Right forelimb (tissue), 1 donor: Measurements from ENCODE around the gene TIMM17B.

Experiments used
- DNase-seq: peaks from one replicate; pipeline ENCODE4 v3.0.0-alpha.2; 2018

TIMM17B gene

DNA sequence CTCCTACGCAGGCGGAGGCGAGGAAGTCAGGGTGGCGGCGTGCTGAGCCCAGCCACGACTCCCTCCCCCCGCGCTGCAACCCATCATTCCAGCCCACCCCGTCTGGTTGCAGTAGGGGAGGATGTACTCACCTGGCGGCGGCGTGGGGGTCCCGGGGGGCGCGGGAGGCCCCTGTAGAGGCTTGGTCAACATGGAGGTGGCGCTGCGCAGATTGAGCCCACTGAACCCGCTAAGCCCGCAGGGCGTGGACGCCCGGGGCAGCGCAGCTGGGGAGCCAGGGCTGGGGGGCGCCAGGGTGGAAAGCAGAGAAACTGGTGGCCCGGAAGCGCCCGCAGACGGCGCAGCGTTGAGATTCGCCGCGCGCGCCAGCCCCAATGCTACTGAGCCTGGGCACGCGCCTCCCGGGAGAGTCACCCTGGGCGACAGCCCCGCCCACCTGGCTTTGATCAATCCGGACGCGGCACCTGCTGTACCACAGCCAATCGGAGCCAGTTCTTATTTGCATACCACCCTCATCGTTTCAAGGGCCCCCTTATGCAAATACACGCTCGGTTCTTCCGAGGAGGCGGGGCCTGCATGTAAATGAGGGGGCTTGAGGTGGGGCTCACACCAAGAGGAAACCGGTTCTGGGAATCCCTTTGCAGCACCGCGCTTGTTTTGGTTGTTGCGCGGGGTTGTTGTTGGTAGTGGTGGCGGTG is 21.2 kb upstream of the TIMM17B start, which contains the start of gene PIM2:
TSS of gene PIM2 (minus strand) at position 382 of the 698 bp plus-strand sequence. CDS start at position 192, 190 bp downstream.
- DNase-seq = peak; percentile 71

- no peak for DNase-seq
Measured at GRCh38 chrX:48918301-48918642, 20.7 kb upstream of the TIMM17B start.

GRCh38 chrX:48917139-48918001 is 19.8 kb upstream of the TIMM17B start:
- peak; percentile 83 for DNase-seq

- no peak for DNase-seq
Measured at GRCh38 chrX:48914593-48915493, 17.3 kb upstream of the TIMM17B start.

DNA sequence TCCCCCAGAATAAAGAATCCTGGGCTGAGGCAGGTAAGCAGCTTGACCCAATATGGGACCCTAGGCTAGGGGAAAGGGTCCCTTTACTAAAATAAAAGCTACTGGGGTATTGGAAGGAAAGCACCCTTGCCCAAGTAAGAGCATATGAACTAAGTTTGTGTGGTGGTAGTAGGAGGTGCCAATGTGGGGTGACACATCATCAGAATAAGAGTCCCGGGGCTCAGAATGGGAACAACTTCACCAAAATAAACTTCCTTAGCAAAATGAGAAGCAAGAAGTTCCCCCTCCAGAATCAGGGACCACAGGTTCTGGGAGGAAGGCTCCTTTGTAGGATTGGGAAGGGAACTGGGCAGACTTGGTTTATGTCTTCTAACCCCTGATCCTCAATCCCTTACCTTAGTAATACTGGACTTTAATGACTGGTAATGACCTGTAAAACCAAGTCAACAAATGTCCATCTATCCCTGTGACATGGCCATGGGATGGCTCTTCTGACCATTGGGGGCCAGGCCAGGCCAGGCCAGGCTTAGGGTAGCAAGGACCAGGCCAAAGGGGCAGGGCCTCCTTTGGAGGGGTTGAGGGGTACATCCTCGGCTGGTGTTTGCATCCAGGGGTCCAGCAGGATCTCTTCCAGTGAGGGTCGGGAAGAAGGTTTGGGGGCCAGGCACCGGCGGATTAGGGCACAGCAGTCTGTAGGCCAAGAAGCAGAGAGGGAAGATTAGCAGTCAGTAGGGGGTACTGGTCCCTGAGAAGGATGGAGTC is 16.2 kb upstream of the TIMM17B start:
- DNase-seq = no peak

DNA sequence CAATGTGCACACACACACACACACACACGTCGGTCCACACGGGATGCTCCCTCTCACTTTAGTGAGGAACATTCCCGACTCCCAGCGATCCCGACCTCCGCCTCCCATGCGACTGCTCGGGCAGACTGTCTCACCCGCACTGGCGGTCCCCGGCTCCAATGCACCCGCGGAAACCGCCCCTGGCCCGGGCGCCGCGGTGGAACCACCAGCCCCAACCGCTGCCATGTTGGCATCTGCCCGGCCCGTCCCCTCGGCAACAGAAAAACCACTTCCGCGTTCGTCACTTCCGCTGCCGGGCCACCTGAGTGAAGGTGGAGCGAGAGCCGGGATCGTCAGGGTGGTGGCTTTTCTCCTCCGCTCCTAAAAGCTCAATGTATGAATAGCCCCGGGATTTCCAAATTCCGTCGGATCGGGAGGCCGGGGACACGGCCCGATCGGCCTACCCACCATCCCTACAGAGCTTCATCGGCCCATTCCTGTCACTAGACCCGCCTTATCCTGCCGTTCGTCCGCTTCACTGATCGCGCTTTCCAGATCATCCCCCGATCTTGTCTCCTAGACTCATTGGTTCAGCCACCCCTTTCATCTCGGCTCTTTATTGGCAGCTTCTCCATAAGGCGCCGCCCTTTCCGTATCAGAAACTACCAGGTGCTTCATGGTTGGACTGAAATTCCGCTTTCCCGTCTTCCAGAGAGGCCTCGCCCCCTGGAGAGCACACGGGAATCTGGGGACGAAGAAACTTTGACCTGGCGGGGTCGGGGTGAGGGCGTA is 14.0 kb upstream of the TIMM17B start, which contains the start of gene SLC35A2:
TSS of gene SLC35A2 (minus strand) at position 235 of the 771 bp plus-strand sequence. CDS start at position 225, 10 bp downstream.
- DNase-seq = peak; percentile 88

DNA sequence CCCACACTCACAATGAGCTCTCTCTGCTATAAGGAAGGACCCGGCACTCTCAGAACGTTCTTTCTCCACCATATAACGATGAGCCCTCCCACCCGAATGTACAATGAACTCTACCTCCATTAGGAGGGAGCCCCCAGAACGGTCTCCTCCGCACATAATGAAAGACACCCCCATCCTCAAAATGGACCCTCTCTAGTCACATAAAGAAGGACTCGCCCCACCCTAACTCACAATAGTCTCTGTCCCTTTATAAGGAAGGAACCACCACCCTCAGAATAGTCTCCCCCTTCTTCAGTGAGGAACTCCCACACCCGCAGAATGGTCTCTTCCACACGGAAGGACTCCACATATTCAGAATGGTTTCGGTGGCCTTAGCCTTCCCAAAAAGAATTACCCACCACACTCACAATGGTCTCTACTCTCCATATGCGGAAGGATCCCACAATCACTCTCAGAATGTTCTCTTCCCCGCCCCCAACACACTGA is 13.4 kb upstream of the TIMM17B start:
- no peak for DNase-seq

DNA sequence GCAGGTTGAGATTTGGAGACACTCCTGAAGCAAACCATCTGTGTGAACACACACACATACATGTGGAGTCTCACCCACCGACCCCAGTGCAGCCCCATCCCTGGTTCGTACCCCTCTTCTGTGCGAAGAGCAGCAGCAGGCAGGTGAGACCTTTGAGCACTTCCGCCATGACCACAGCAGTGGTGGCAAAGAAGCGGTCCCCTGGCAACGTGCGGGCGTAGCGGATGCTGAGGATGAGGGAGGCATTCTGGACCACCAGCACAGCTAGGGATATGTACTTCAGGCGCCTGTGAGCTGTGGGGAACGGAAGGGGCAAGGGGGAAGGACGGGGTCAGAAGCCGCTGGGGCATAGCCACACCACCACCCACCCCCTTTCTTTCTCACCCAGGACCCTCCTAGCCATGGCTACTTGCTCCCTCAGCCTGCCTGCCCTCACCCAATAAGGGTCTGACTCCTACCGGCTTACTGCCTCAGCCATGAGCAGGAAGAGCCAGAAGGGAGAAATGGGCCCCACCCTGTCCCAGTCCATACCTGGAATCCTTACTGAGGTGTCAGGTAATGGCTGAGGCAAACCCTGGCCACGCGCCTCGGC is 12.2 kb upstream of the TIMM17B start:
- peak; percentile 4 for DNase-seq

GRCh38 chrX:48908600-48908999 is 11.0 kb upstream of the TIMM17B start:
- no peak for DNase-seq

- peak; percentile 17 for DNase-seq
Measured at GRCh38 chrX:48905090-48905790, 7.7 kb upstream of the TIMM17B start.

- peak; percentile 24 for DNase-seq
Measured at GRCh38 chrX:48904626-48905025, 7.1 kb upstream of the TIMM17B start.

GRCh38 chrX:48904180-48904579 is 6.6 kb upstream of the TIMM17B start:
- DNase-seq = peak; percentile 29

GRCh38 chrX:48903290-48903689 is 5.7 kb upstream of the TIMM17B start:
- no peak for DNase-seq

DNA sequence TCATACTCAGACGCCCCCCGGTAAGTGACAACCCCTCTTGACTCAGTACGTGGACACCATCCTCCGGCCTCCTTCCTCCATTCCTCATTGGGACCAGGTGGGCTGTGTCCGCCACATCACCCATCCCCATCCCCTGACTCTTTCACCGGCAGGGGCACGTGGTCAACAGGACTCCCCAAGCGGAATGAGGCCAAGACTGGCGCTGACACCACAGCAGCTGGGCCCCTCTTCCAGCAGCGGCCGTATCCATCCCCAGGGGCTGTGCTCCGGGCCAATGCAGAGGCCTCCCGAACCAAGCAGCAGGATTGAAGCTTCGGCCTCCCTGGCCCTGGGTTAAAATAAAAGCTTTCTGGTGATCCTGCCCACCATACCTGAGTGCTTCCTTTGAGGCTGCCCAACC is 5.2 kb upstream of the TIMM17B start:
- DNase-seq = peak; percentile 16

GRCh38 chrX:48902135-48902534 is 4.6 kb upstream of the TIMM17B start:
- DNase-seq = no peak

DNA sequence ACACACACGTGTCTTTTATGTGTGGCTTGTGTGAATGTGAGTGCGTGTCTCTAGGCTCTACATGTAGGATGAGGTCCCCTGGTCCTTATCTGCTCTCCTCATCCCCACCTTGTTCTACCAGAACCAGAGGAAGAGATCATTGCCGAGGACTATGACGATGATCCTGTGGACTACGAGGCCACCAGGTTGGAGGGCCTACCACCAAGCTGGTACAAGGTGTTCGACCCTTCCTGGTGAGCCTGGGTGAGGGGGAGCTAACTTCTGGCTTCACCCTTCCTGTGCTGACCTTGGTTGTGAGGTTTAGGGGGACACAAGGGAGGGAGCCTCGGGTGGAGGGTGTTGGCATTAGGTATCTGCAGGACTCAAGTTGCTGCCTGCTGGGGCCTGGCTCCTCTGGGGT is 3.5 kb upstream of the TIMM17B start:
- DNase-seq = peak; percentile 11

DNA sequence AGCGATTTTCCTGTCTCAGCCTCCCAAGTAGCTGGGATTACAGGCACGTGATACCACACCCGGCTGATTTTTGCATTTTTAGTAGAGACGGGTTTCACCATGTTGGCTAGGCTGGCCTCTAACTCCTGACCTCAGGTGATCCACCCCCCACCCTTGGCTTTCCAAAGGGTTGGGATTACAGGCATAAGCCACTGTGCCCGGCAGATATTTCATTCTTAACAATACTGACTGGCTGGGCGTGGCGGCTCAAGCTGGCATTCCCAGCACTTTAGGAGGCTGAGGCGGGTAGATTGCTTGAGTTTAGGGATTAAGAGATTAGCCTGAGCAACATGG is 1.5 kb upstream of the TIMM17B start:
- no peak for DNase-seq

DNA sequence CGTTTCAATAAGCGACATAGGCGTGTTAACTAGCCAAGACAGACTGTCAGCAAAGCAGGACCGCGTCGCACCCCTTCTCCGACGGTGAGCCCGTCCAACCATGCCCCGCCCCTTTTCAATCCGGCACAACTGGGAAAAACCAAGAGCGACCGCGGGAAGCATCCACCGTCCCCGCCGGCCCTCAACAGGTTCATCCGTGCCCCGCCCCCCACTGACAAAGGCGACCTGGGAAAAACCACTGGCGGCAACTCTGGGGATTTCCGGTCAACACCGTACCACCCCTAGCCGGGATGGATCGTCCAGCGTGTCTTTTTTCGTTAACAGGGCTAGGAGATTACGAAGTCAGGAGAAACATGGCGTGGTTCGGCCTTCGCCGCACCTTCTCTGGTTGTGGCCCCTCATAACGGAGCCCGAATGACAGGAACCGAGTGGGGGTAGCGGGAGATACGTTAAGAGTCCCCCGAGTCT is 377 bp downstream of the TIMM17B start:
- peak; percentile 75 for DNase-seq

DNA sequence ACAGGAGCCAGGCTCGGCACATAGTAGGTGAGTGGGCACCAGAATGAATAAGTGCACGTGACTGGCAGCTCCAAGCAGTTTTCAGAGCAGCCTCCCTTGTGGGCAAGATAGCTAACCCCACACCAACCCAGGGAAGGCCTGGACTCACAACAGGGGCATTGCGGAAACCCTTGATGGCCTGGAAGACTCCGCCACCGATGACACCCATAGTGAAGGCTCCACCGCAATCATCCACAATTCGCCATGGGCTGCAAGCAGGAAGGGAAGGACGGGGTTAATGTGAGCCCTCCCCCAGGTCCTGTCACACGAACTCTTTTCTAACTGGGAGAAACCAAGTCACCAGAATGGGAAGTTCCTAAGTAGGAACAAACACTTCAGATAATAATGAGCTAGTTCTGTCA is 957 bp downstream of the TIMM17B start:
- DNase-seq = no peak

GRCh38 chrX:48894891-48895290 is 2.7 kb downstream of the TIMM17B start:
- DNase-seq = no peak
